A549 treated with CORT108297 at 1 μM for 4 hours (cell line): ENCODE measurements around the gene AKR1C1. TPM values are rescaled to one million over a fixed set of nuclear protein-coding genes. Genes with fewer than 3 reads are reported as not detected.

ENCODE experiments used
- total RNA-seq: library from RNA; stranded (reverse); fragments of 200-300 nt; extraction: Qiagen RNA extraction; gene quantifications from 5 replicates; pipeline ENCODE4 v1.2.3, GENCODE V29; 2022

AKR1C1 gene
- 486 to 610 TPM (median 589 TPM) in 5 replicates for total RNA-seq

DNA sequence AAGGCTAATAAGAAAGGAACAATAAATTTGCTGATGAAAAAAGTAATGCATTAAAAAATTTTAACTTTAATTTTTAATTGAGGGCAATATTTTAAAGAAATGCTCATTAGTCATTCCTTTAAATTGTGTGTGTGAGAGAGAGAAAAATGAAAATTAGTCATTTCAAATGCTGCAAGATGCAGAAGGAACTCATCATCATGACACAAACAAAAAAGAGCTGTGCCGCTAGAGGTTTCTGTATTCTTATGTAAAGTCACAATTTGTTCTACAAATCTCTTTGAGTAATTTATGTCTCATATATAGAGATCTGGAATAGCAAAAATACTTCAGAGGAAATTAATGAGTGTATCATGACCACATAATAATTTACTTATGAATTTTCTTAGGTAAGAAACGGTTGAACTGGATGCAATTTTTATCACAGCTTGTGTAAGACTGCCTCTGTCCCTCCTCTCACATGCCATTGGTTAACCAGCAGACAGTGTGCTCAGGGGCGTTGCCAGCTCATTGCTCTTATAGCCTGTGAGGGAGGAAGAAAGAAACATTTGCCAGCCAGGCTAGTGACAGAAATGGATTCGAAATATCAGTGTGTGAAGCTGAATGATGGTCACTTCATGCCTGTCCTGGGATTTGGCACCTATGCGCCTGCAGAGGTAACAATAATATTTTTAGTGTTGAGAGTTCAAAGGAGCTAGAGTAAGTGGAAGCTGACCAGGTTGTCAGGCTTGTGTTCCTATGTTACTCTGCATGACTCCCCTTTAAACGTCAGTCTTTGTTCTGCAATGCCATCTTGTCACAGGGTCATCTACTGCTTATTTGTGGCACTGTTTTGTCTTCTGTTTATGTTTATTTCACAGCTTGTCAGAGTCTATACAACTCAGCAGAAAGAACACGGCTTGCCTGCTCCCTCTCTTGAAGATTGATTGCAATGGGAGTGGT, at the start of gene AKR1C1:
Gene AKR1C1 (plus strand): TSS at position 540 of the 939 bp plus-strand sequence. CDS start 30 bp downstream, at position 570.

DNA sequence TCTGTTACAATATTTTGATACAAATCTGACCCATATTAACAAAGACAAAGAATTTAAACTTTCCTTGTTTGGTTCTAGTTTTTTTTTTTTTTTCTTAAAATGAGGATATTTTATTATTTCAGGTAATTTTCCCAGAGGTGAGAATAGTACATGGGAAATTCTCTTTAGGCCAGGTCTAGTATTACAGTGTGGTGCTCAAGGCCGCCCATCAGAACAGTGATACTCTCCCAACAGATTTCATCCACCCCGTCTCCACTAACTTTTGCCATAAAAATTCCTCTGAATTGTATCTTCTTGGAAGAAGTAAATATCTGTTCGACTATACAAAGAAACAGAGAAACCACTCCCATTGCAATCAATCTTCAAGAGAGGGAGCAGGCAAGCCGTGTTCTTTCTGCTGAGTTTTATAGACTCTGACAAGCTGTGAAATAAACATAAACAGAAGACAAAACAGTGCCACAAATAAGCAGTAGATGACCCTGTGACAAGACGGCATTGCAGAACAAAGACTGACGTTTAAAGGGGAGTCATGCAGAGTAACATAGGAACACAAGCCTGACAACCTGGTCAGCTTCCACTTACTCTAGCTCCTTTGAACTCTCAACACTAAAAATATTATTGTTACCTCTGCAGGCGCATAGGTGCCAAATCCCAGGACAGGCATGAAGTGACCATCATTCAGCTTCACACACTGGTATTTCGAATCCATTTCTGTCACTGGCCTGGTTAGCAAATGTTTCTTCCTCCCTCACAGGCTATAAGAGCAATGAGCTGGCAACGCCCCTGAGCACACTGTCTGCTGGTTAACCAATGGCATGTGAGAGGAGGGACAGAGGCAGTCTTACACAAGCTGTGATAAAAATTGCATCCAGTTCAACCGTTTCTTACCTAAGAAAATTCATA, 40.2 kb downstream of the AKR1C1 start, which contains the start of gene AKR1C2:
Gene AKR1C2 (minus strand): TSS at position 731 of the 903 bp plus-strand sequence. CDS start 22 bp downstream, at position 709.

Other genes with a start within 250 kb of the AKR1C1 start
- gene AKR1E2, start 137.2 kb upstream of the AKR1C1 start, total RNA-seq: 6.1 to 7.8 TPM (median 6.6 TPM) in 5 replicates
- gene AKR1C2, start 40.4 kb downstream of the AKR1C1 start, total RNA-seq: 3,197 to 4,175 TPM (median 3,355 TPM) in 5 replicates
- 1,149 to 1,243 TPM (median 1,192 TPM) in 5 replicates for gene AKR1C3, start 131.0 kb downstream of the AKR1C1 start, total RNA-seq
- 0.09 to 0.42 TPM (median 0.15 TPM) in 4 of 5 replicates, not detected in the other for gene AKR1C8, start 221.7 kb downstream of the AKR1C1 start, total RNA-seq
- gene AKR1C4, start 233.4 kb downstream of the AKR1C1 start, total RNA-seq: 0.22 to 0.42 TPM (median 0.30 TPM) in 5 replicates